ENCODE measurements around the gene NRIP1. TPM values are rescaled to one million over a fixed set of nuclear protein-coding genes. Genes with fewer than 3 reads are reported as not detected.

NRIP1 gene
- total RNA-seq, 1 donor from 2014 or later, result 84.6 TPM

DNA sequence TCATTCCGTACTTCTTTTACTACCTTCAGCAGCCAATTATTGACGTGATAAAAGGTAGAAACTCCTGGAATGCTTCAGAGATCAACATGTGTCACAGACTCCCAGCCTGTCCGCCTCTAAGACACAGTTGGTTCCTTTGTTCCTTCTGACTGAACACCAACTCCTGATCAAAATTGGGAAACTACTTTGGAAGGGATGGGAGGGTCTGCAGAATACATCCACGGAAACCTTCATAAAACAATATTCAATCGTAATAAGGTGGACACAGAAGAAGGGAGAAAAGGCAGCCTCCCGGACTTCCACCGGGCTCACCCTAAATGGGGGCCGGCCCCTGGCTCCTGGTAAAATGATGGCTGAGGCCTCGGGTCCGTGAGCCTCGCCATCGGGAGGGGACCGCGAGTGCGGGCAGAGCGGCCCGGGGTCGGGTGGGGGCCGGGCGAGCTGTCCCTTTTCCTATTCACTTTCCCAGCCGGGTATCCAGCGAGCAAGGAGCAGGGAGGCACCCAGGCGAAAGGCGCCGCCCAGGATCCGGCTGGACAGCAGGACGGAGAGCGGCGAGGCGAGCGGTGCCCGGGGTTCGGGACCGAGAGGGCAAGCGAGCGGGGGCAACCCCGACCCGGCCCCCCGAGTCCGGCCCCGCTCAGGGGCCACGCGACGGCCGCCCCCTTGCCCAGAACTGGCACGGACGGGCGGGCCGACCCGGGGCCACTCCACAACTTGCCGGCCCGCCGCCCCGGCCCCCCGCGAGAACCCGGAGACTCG is 805 bp downstream of the NRIP1 start:
- no peak for DNase-seq (ENCODE audit: low read depth)

DNA sequence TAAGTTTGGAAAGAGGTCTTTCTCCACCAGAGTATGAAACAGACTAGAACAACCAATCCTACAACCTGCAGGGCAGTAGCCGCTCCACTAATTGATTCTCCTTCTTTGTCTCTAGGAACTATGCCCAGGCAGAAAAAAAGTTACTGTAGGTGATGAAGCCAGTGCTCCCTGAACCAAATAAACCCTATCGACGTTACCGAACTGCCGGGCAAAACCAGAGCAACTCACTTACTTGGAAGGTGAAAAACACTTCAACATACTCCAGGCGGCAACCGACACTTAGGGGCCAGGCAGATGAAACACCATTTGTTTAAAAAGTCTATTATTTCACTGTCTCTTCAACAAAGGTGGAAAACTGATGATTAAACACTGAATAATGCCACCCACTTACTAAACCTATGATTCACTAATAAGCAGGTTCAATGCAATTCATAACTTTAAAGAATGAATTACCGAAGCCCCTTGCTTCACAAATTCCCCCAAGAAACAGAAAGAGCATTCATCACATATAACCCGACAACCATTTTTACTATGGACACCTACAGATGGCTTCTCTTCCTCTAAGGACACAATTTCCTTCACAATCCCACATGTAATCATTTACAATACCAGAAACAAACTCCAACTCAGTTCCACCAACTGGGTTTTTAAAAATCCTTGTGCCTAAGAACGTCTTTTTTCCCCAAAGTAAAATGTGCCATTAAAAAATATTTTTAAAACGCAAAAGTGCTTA is 1.6 kb downstream of the NRIP1 start:
- DNase-seq (ENCODE audit: low read depth), result no peak

DNA sequence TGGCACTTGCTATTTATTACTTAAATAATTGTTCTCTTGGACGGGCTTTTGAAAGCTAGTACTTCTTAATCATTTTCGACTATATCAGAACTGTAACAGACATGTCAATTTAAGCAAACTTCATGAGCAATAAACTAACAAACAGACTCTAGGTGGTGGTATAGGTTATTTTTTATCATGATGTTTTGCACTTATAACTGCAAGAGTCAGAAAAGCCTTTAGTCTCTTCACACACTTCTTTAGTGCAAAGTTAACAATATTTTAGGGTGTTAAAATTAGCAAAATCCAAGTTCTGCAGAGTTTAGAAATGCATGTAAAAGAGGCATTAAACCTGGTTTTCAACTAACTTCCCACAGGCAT is 2.2 kb downstream of the NRIP1 start:
- DNase-seq (ENCODE audit: low read depth), result peak; percentile 65

- no peak for DNase-seq (ENCODE audit: low read depth)
Measured at GRCh38 chr21:15061747-15062605, 2.8 kb downstream of the NRIP1 start.

DNA sequence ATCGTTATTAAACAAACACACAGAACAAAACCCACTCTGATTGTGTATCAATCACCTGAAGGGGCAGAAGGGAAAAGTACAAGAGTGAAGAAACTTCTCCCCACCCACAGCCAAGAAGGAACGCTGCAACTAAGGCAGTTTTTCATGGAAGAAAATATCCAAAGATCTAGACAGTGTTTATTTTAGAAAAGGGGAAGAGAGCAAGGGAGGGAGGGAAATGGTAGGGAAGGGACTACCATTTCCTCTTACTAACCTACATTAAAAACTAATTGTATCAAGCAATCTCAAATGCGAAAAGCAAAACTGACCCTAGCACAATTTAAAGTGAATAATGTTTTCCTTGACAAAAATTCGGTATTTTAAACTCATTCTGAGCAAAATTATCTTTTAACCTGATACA is 3.5 kb downstream of the NRIP1 start:
- no peak for DNase-seq (ENCODE audit: low read depth)

- DNase-seq (ENCODE audit: low read depth), result no peak
Measured at GRCh38 chr21:15060543-15061175, 4.1 kb downstream of the NRIP1 start.

GRCh38 chr21:15059397-15059796 is 5.4 kb downstream of the NRIP1 start:
- no peak for DNase-seq (ENCODE audit: low read depth)

GRCh38 chr21:15058854-15059263 is 5.9 kb downstream of the NRIP1 start:
- DNase-seq (ENCODE audit: low read depth), result peak; percentile 92

DNA sequence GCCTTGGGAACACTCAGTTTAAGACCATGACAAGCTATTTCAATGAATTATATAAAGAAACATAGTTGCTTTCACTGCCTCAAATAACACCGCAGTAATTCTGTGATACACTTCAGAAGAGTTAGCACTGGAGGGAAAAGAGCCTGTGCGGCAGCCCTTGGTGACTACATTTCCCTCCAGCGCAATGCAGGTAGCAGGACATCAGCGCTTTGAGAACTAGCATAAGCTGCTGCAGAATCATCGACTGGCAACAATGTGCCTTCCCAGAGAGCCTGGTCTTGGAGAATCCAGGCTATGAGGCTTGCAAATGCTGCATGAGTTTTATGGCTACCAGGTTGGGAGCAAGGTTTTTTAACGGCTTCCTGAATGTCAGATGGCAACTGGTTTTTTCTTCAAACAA is 7.5 kb downstream of the NRIP1 start:
- DNase-seq (ENCODE audit: low read depth), result no peak

DNA sequence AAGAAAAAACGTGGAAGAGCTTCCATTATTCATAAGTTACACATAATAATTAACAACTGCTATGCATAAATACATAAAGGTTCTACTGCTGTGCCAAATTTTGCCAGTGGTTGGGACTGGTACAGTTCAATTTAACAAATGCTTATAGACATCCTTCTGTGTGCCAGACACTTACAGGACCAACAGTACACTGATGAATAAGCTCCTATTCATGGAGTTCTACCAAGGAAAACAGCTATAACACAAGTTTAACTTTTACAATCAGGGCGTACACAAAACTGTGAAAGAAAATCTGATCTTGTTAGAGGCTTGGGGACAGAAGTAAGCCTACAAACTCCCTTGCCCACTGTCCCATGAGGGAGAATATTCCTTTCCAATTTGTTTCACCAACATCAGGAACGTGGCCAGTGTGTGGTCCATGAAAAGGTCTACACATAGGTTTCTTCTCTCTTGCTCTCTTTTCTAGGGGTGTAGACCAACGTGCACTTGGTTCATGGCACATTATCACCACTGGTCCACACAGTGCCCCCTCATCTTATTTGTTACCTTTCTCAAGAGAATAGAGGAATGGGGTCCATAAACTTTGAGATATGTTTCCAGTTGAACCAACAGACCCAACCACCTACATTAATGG is 10.1 kb downstream of the NRIP1 start:
- DNase-seq (ENCODE audit: low read depth), result no peak

DNA sequence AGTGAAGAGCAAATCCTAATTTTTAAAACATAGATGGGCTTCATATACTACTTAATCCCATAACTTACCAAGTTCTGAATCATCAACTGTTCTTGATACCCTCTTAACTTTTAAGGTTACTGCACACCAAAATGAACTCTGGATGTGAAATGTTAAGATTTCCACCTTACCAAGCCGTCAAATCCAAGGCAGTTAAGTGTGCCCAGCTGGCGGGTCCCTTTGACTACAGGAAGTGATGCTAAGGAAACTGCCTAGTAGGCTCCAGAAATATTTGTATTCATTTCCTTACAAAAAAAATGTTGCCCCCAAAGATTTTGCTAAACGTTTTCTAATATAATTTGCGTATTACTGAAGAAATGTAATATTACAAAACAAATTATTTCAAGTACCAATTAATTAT is 10.7 kb downstream of the NRIP1 start:
- DNase-seq (ENCODE audit: low read depth), result no peak

GRCh38 chr21:15053500-15053899 is 11.3 kb downstream of the NRIP1 start:
- no peak for DNase-seq (ENCODE audit: low read depth)

DNA sequence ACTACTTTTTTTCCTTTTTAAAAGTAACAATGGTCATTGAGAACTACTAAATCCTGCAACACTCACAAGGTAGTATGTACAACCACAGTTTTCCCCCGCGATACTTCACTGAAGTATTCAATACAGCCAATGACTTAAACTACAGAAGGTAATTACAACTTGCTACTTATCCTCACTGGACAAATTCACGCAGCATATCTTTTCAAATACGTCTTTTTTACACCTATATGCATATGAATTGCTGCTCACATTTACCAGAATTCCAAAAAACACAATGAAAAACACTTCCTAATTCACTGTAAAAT is 12.4 kb downstream of the NRIP1 start:
- DNase-seq (ENCODE audit: low read depth), result no peak

GRCh38 chr21:15051644-15052458 is 12.9 kb downstream of the NRIP1 start:
- DNase-seq (ENCODE audit: low read depth), result peak; percentile 74

DNA sequence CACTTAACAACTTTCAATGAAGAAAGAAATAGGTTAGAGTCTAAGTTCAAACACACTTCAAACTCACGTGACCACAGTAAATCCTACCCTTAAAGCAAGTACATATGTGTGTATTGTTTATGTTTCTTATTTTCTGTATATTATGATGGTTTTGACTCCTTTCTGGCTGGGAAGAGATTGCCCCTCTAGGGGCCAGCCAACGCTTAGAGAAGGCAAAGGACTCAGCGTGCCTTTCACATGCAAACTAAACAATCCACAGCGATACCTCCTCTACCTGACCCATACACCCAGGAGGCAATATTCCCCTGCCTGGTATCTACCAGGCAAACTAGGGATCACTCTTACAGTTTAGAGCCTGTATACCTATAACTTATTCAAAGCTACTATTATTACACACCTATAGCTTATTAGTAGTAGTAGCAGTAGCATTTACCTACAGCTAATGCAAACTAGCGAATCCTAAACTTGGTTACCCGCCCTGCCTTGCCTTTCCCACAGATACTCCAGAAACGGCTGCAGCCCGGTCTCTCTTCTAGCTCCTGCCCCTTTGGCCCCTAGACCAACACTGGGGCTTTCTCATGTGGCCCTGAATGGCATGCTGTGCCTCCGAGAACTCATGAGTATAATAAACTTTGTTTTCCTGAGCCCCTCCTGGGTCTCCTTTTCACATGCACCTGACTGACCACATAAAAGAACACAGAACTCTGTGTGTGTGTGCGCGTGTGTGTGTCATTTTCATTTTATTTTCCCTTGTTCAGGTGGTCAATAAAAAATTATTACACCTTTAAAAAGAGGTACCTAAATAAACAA is 14.0 kb downstream of the NRIP1 start:
- no peak for DNase-seq (ENCODE audit: low read depth)

GRCh38 chr21:15045017-15045416 is 19.8 kb downstream of the NRIP1 start:
- no peak for DNase-seq (ENCODE audit: low read depth)

GRCh38 chr21:15042531-15042930 is 22.3 kb downstream of the NRIP1 start:
- DNase-seq (ENCODE audit: low read depth), result no peak

- no peak for DNase-seq (ENCODE audit: low read depth)
Measured at GRCh38 chr21:15039607-15040299, 25.0 kb downstream of the NRIP1 start.

DNA sequence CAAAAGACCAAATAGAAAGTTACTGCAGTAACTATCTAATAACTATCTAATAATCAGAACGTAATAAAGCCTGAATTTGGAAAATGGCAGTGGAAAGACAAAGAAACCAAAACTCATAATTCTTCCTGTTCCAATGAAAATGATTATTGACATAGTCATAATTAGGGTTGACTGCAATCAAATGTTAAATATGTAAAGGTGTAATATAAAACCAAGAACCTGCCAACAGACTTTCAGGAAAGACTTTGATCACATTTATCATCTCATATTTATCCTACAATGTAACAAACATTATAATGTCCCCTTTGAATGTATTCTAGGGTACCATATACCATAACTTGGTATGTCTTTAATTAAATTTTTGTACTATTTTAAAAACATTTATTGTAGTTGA is 26.9 kb downstream of the NRIP1 start:
- no peak for DNase-seq (ENCODE audit: low read depth)

Data from renal cortical epithelial cell (primary cell).